Transverse colon (tissue), 4 donors: Measurements from ENCODE around the gene ALDH16A1.

ENCODE experiments used
- EP300 ChIP-seq: sonication (generic); formaldehyde crosslinking; IDR thresholded peaks from one replicate; pipeline ENCODE4 v1.6.1; 2017; ENCODE audit warnings: antibody characterized with exemption, low read depth
- POLR2A ChIP-seq: fragments of 450-650 bp; IDR thresholded peaks from one replicate; pipeline ENCODE4 v1.6.1; 2016; ENCODE audit warnings: antibody characterized with exemption, mild to moderate bottlenecking, moderate library complexity
- POLR2AphosphoS5 ChIP-seq, 3 donors: sonication (generic); formaldehyde crosslinking; IDR thresholded peaks; one replicate each; pipeline ENCODE4 v1.6.1; 2016; ENCODE audit warnings: antibody characterized with exemption in 3 of 3
- TF ChIP-seq, protein P1 (sequence below), 5 experiments: fragments of 200-600 bp in 3 of 5; fragments of 450-650 bp in 2 of 5; sonication (generic) in 3 of 5; IDR thresholded peaks; 1 replicate in 2 of 5; 2 replicates in 3 of 5; pipeline ENCODE4 v1.5.1; 2016 to 2017; ENCODE audit warnings: antibody characterized with exemption in 5 of 5, inconsistent platforms in 3 of 5, mild to moderate bottlenecking in 2 of 5, moderate library complexity in 1 of 5

DNA sequence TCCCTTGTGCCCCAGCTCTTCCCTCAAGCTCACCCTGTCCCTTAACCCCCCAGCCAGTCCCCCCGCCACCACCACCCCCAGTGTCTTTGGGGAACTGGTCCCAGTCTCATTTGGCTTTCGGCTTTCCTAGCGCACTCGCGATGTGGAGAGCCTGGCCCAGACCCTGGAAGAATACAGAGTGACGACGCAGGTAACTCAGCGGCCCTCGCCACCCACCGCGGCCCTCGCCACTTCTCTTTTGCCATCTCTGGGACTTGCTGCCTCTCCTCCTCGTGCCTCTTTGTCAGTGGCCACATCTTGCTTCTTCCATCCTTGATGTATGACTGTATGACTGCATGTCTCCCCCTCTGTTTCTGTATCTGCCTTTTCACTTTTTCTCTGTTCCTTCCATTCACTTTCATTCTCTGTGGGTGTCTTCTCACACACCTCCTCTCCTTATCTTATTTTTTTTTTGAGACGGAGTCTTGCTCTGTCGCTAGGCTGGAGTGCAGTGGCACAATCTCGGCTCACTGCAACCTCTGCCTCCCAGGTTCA, 45.5 kb upstream of the ALDH16A1 start:
- TF ChIP-seq, protein P1, sequence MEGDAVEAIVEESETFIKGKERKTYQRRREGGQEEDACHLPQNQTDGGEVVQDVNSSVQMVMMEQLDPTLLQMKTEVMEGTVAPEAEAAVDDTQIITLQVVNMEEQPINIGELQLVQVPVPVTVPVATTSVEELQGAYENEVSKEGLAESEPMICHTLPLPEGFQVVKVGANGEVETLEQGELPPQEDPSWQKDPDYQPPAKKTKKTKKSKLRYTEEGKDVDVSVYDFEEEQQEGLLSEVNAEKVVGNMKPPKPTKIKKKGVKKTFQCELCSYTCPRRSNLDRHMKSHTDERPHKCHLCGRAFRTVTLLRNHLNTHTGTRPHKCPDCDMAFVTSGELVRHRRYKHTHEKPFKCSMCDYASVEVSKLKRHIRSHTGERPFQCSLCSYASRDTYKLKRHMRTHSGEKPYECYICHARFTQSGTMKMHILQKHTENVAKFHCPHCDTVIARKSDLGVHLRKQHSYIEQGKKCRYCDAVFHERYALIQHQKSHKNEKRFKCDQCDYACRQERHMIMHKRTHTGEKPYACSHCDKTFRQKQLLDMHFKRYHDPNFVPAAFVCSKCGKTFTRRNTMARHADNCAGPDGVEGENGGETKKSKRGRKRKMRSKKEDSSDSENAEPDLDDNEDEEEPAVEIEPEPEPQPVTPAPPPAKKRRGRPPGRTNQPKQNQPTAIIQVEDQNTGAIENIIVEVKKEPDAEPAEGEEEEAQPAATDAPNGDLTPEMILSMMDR (IDR thresholded peaks at IDR 0.05) = no peak
- TF ChIP-seq POLR2A (no peak), POLR2AphosphoS5 (IDR thresholded peaks at IDR 0.05) (no peak), EP300 (no peak)
